Stimulated activated CD4-positive, alpha-beta T cell treated with anti-CD3 and anti-CD28 coated beads, Interleukin-12 subunit alpha, Interleukin-12 subunit beta, amount 100 ng/mL, for 4 hours (primary cell): ENCODE measurements around the gene OLFM1.

ENCODE experiments used
- DNase-seq: peaks from one replicate; pipeline ENCODE4 v3.0.0-alpha.2; 2020

Gene OLFM1

GRCh38 chr9:135077497-135078200 lies 9.8 kb upstream of the OLFM1 start:
- no peak for DNase-seq

- DNase-seq = no peak
These were observed 9.1 kb upstream of the OLFM1 start for GRCh38 chr9:135078361-135078821.

GRCh38 chr9:135079018-135079417 lies 8.4 kb upstream of the OLFM1 start:
- no peak for DNase-seq

GRCh38 chr9:135079676-135080075 lies 7.8 kb upstream of the OLFM1 start:
- DNase-seq = no peak

GRCh38 chr9:135080286-135081263 lies 6.9 kb upstream of the OLFM1 start:
- DNase-seq = no peak

GRCh38 chr9:135081264-135081660 lies 6.2 kb upstream of the OLFM1 start:
- no peak for DNase-seq

- no peak for DNase-seq
These were observed 5.7 kb upstream of the OLFM1 start for GRCh38 chr9:135081731-135082130.

- no peak for DNase-seq
These were observed 4.9 kb upstream of the OLFM1 start for GRCh38 chr9:135082536-135082935.

GRCh38 chr9:135083241-135083810 lies 4.1 kb upstream of the OLFM1 start:
- no peak for DNase-seq

- no peak for DNase-seq
These were observed 3.6 kb upstream of the OLFM1 start for GRCh38 chr9:135083831-135084230.

- no peak for DNase-seq
These were observed 3.2 kb upstream of the OLFM1 start for GRCh38 chr9:135084262-135084661.

GRCh38 chr9:135084881-135085760 lies 2.3 kb upstream of the OLFM1 start:
- DNase-seq = no peak

- peak; percentile 13 for DNase-seq
These were observed 1.5 kb upstream of the OLFM1 start for GRCh38 chr9:135085830-135086546.

GRCh38 chr9:135086597-135087488 lies 625 bp upstream of the OLFM1 start:
- no peak for DNase-seq

- no peak for DNase-seq
These were observed 455 bp downstream of the OLFM1 start for GRCh38 chr9:135087899-135088347.

GRCh38 chr9:135088348-135088978 lies 995 bp downstream of the OLFM1 start:
- no peak for DNase-seq

GRCh38 chr9:135088979-135089847 lies 1.7 kb downstream of the OLFM1 start:
- DNase-seq = no peak

- DNase-seq = no peak
These were observed 2.6 kb downstream of the OLFM1 start for GRCh38 chr9:135090081-135090480.

- DNase-seq = no peak
These were observed 3.1 kb downstream of the OLFM1 start for GRCh38 chr9:135090547-135090946.
